ENCODE results near the gene CDKN2B-AS1.

Gene CDKN2B-AS1

DNA sequence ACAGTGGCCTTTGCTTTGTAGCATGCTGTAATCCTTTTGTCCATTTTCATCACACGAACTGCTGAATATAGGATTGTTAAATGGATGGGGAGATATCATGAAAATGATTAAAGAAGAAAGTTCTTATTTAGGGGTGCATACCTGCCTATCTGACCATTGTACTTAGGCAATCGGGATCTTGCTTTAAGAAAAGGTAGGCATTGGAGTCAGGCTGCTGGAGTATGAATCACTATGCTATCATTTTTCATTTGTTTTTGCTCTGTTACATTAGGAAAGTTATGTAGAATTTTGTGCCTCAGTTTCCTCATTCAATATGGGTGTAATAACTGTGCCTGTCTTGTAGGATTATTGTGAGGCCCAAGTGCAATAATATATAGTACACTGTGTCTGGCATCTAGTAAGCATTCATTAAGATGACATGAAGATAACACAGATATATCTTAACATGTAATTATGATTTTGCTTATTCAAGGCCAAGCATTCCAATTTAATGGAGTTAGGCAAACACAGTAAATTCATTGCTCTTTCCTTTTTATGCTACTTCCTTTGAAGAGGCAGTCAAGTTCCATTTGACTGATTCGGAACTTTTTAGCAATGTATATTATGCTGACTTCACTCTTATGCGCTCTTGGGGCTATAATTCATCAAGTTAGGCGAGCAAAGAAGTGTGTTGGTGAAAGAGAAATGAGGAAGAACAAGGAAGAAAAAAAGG lies 124.4 kb downstream of the CDKN2B-AS1 start:
- no peak for DNase-seq (ENCODE audit: low read depth)

DNA sequence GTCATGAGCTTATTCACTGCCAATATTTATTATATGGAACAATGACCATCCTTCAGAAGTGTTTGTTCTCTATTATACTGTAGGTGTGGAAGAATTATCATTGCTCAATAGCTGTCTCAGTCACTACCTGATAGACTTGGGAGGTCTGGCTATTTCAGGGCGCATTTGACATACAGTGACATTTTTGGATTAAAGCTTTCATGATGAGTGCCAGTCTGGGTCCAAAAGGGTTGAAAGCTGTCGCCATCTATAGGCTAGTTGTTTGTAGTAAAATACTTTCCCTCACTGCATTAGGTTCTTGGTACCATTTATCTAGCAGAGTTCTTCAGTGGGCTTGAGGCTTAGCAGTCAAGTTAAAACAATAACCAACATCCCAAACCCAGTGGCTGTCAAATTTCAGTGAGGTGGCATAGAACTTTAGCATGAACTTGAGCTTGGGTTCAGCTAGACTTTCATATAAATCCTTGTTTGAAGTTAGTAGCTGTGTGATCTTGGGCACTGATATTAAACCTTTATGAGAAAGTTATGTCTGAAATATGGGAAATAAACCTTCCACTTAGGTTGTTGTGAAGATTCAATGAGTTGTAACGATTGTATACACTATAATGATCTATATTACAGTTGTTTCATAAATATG lies 125.0 kb downstream of the CDKN2B-AS1 start:
- DNase-seq (ENCODE audit: low read depth): no peak

- DNase-seq (ENCODE audit: low read depth): no peak
These were observed 125.6 kb downstream of the CDKN2B-AS1 start for GRCh38 chr9:22120159-22120549.

DNA sequence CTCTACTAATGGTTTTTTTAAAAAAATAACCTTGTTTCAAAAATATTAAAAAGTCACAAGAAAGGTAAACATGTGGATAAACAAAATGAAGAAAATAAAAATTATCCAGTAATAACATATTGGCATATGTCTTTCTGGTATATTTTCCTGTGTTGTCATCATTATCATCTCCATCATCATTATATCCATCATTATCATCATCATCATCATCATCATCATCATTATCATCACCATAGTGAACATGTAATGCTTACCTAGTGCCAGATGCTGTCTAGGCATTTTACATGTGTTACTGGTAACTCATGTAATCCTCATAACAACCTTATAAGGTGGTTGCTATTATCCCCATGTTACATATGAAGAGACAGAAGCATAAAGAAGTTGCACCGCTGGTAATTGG lies 126.0 kb downstream of the CDKN2B-AS1 start:
- no peak for DNase-seq (ENCODE audit: low read depth)

DNA sequence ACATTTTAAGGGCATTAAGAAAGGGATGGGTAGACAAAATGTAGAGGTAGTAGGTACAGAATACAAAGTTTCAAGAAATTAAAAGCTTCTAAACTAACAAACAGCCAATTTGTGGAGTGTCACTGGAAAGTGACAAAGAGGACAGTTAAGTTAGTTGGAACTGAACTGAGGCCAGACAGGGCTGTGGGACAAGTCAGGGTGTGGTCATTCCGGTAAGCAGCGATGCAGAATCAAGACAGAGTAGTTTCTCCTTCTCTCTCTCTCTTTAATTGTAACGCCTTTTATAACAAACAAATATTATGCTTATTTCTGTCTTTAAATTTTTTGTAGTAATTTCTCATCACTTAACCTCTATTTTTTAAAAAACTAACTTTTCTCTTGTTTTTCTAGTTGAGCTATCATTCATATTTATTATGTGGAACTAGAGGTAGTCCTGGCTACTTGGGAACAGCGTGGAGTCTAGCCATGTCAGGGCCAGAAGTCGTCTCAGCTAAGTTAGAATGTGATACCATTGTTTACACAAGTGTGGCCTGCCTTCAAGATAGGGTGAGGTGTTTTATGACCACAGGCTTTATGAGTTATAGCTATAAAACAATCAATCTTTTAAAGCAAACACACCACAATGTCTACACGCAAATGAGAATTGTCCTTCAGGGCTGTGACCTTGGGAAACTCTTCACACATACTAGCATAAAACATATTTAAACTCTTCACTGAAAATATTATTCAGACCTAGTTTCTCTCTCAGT lies 129.8 kb downstream of the CDKN2B-AS1 start:
- no peak for DNase-seq (ENCODE audit: low read depth)

GRCh38 chr9:22129133-22129532 lies 134.5 kb downstream of the CDKN2B-AS1 start:
- no peak for DNase-seq (ENCODE audit: low read depth)

DNA sequence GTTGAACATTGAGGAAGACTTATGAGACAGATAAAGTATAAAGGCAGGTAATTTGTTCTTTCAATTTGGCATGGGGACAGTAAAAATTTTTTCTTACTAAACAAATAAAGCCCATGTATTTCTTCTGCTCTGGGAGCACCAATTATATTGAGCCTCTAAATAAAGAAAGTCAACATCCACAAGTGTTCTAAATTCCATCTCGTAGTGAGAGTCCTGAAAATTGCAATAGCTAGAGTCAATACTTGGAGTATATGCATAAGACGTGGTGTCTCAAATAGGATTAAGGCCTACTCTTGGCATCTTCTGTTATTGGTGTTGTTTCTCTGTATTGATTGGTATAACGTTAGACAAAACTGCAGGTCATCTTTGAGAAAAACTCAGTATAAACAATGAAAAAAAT lies 135.0 kb downstream of the CDKN2B-AS1 start:
- DNase-seq (ENCODE audit: low read depth): no peak

GRCh38 chr9:22131817-22132216 lies 137.2 kb downstream of the CDKN2B-AS1 start:
- no peak for DNase-seq (ENCODE audit: low read depth)

DNA sequence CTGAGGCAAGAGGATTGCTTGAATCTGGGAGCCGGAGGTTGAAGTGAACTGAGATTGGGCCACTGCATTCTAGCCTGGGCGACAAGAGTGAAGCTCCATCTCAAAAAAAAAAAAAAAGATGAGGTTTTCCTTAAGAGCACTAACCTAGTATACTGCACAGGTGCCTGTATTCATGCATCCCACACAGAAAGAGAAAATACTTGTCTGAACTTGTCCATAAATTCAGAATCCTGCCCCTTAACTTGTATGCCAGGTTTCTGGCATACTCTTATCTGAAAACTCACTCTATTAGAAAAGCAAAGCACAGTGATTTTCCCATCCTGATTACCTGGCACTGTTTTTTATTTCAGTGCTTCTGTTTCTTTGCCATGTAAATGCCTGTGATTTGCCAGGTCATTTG lies 139.8 kb downstream of the CDKN2B-AS1 start:
- DNase-seq (ENCODE audit: low read depth): no peak

- no peak for DNase-seq (ENCODE audit: low read depth)
These were observed 142.0 kb downstream of the CDKN2B-AS1 start for GRCh38 chr9:22136461-22137096.

- DNase-seq (ENCODE audit: low read depth): no peak
These were observed 144.5 kb downstream of the CDKN2B-AS1 start for GRCh38 chr9:22138956-22139660.

- no peak for DNase-seq (ENCODE audit: low read depth)
These were observed 147.3 kb downstream of the CDKN2B-AS1 start for GRCh38 chr9:22141908-22142307.

DNA sequence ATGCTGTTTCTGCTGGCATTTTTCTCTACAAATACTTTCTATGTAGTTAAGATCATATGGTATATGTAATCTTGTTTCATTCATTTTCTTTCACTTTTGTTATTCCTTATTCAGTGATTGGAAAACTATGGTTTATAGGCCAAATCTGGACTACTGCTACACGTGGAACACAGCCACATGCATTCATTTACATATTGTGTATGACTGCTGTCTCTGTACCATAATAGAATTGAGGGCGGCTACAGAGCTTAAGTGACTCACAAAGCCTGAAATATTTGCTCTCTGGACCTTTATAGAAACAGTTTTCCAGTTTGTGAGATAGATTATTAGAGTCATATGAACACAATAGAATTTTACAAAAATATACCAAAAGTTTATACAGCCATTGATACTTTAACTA lies 148.1 kb downstream of the CDKN2B-AS1 start:
- DNase-seq (ENCODE audit: low read depth): no peak

DNA sequence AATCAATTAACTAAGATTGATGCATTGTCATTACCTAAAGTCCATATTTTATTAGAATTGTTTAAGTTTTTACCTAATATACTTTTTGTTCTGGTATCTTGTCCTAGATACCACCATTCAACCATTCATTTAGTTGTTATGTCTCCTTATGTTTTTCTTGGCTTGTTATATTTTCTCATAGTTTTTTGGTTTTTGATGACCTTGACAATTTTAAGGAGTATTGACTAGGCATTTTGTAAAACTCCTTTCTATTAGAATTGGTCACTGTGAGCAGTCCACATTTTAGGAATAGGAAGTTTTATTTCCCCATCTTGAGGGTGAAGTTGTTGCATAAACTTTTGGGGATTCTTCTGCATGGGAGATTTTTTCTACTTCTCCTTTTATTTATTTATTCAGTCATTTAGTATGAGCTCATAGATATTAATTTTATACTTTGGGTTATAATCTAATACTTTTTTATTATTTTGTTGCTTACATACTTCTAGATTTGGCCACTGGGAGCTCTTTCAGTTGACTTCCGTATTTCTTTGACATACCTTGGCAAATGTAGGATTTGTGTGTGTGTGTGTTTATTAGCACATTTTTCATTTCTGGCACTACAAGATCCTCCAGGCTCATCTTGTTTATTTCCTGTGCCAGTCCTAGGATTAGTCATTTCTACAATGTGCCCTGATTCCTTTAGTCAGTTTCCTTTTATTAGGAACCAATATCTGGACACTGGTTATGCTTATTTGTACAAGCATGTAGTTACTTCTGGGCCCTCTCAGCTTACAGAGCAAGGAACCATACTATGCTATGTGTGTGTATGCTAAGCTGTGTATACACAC lies 149.4 kb downstream of the CDKN2B-AS1 start:
- no peak for DNase-seq (ENCODE audit: low read depth)

GRCh38 chr9:22146604-22147003 lies 152.0 kb downstream of the CDKN2B-AS1 start:
- no peak for DNase-seq (ENCODE audit: low read depth)

DNA sequence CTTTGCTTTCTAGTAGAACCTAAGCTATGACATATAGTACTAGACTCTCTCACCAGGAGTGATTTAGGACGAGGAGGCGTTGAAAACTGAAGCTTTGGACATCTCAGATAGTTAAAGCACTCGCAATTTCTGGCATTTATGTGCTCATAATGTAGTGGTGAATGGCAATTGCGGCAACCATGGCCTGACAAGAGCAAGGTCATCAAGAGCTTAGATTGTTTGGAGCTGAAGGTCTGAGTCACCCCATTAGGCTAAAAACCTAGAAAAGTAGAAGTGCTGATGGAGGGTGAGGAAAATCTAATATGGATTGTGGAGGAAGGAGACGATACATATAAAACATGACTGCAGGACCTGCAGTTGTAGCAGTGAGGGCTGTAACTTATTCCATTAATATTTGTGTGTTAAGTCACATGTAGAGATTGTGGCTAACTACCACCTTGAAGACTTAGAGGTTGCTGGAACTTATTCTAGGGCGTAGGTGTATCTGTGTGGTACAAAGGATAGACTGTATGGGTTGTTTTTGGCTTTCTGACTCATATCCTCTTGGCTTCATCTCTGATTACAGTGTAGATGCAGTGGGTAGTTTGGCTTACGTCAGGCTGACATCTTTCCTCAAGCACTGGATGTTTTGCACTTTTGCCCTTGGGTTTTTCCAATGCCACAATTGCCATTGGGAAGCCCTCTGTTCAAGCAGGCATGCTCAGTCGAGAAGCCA lies 153.4 kb downstream of the CDKN2B-AS1 start:
- DNase-seq (ENCODE audit: low read depth): no peak

GRCh38 chr9:22148528-22148875 lies 153.9 kb downstream of the CDKN2B-AS1 start:
- DNase-seq (ENCODE audit: low read depth): no peak

DNA sequence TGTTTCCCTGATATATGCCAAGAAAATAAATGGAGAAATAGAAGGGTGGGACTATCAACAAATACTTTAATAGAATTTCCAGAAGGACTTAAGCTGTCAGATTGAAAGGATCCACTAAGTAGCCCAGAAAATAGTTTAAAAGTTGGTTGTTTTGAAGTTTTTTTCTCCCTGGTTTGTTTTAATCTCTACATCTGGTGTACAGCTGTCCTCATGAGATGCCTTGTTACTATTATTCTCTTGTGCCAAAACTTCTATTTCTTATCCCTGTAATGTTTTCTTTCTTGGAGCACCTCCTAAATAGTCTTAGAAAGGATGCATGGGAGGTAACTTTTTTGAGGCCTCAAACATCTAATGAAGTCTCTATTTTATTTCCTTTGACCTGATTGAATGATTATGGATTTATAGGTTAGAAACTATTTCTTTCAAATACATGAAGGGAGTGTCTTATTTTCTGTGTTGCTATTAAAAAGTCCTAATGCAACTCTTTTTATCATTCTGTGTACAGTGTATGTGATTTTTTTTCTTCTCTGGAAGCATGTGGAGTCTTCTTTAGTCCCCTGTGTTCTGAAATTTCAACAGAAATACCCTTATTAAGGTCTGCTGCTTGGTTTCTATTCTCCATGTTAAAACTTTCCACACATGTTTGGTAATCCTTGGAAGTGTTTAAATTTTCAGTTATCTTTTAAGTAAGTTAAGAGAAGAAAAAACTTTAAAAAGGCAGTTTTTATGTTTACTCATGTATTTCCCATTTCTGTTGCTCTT lies 154.5 kb downstream of the CDKN2B-AS1 start:
- DNase-seq (ENCODE audit: low read depth): no peak

DNA sequence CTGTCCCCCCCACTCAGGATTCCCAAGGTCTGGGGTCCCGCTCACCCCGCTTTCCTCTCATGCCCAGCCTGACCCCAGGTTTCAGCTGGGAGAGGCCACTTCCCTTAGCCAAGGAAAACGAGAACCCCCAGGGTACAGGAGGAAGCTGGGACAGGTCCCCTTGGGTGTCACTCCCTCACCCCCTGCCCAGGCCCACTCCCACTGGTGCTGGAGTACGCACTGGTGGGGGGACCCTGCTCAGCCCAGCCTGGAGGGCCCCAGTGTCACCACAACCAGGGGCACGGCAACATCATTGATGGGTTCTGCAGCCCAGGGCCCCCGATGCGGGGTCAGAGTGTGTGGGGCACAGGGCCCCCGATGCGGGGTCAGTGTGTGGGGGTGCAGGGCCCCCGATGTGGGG lies 159.5 kb downstream of the CDKN2B-AS1 start:
- DNase-seq (ENCODE audit: low read depth): no peak

GRCh38 chr9:22156586-22156985 lies 162.0 kb downstream of the CDKN2B-AS1 start:
- no peak for DNase-seq (ENCODE audit: low read depth)
